HG02798 (cell line): ENCODE results near the gene STT3A.

Source experiments
- ATAC-seq: cut with Tn5 transposase; IDR thresholded peaks from one replicate; pipeline ENCODE4 v1.9.1; 2021; ENCODE audit warnings: mild to moderate bottlenecking; ENCODE audit not compliant: unreplicated experiment, poor library complexity

STT3A gene

GRCh38 chr11:125645871-125646270, 53.2 kb downstream of the STT3A start:
- no peak for ATAC-seq

GRCh38 chr11:125649465-125650166, 57.0 kb downstream of the STT3A start:
- no peak for ATAC-seq

- ATAC-seq, result no peak
Observed at GRCh38 chr11:125662689-125663088, 70.0 kb downstream of the STT3A start.

GRCh38 chr11:125663910-125664309, 71.3 kb downstream of the STT3A start:
- no peak for ATAC-seq

- no peak for ATAC-seq
Observed at GRCh38 chr11:125667151-125667550, 74.5 kb downstream of the STT3A start.

- ATAC-seq, result no peak
Observed at GRCh38 chr11:125670172-125670571, 77.5 kb downstream of the STT3A start.

GRCh38 chr11:125671561-125671960, 78.9 kb downstream of the STT3A start:
- ATAC-seq, result no peak
